DOHH2 (cell line): ENCODE results near the gene UNC5B.

ENCODE experiments used
- H3F3A ChIP-seq: fragments of 200-600 bp; sonication (generic), shearing (Covaris generic); 2 replicates; pipeline ENCODE4 v1.6.0; 2016; ENCODE audit warnings: antibody characterized with exemption, mild to moderate bottlenecking; ENCODE audit not compliant: control insufficient read depth, insufficient read depth
- H3K27ac ChIP-seq: fragments of 200-600 bp; sonication (generic); 2 replicates; pipeline ENCODE4 v1.5.1; 2014; ENCODE audit warnings: low read depth, mild to moderate bottlenecking, low read length, moderate library complexity
- H3K27me3 ChIP-seq: fragments of 200-600 bp; sonication (generic); 2 replicates; pipeline ENCODE4 v1.6.1; 2014; ENCODE audit warnings: mild to moderate bottlenecking, low read length, mixed read lengths; ENCODE audit not compliant: control insufficient read depth
- H3K36me3 ChIP-seq: fragments of 200-600 bp; sonication (generic); 2 replicates; pipeline ENCODE4 v1.6.1; 2014; ENCODE audit warnings: mild to moderate bottlenecking, low read length, moderate library complexity, mixed read lengths; ENCODE audit not compliant: control insufficient read depth
- H3K4me1 ChIP-seq: fragments of 200-600 bp; sonication (generic); 2 replicates; pipeline ENCODE4 v1.6.1; 2014; ENCODE audit warnings: mild to moderate bottlenecking, low read length, mixed read lengths; ENCODE audit not compliant: control insufficient read depth
- H3K4me2 ChIP-seq: fragments of 200-600 bp; sonication (generic); 2 replicates; pipeline ENCODE4 v1.6.0; 2014; ENCODE audit warnings: mild to moderate bottlenecking, low read length, moderate library complexity
- H3K4me3 ChIP-seq: fragments of 200-600 bp; sonication (generic); 2 replicates; pipeline ENCODE4 v1.5.1; 2014; ENCODE audit warnings: mild to moderate bottlenecking, low read length, mixed read lengths
- H3K79me2 ChIP-seq: fragments of 200-600 bp; sonication (generic); 2 replicates; pipeline ENCODE4 v1.6.1; 2014; ENCODE audit warnings: mild to moderate bottlenecking, low read length, mixed read lengths; ENCODE audit not compliant: control insufficient read depth
- H3K9me2 ChIP-seq: fragments of 200-600 bp; sonication (generic); replicated peaks from 2 replicates; pipeline ENCODE4 v1.6.1; 2014; ENCODE audit warnings: mild to moderate bottlenecking, low read length, mixed read lengths; ENCODE audit not compliant: control insufficient read depth
- H3K9me3 ChIP-seq: fragments of 200-600 bp; sonication (generic); 2 replicates; pipeline ENCODE4 v1.6.1; 2014; ENCODE audit warnings: antibody characterized with exemption, low read length, mixed read lengths; ENCODE audit not compliant: control insufficient read depth, insufficient read depth
- H4K20me1 ChIP-seq: fragments of 200-600 bp; sonication (generic); 2 replicates; pipeline ENCODE4 v1.6.0; 2014; ENCODE audit warnings: low read depth, mild to moderate bottlenecking, antibody characterized with exemption, low read length, moderate library complexity; ENCODE audit not compliant: control insufficient read depth, insufficient read depth
- EZH2phosphoT487 ChIP-seq: fragments of 200-600 bp; sonication (generic); IDR thresholded peaks from 2 replicates; pipeline ENCODE4 v1.6.1; 2017; ENCODE audit warnings: borderline replicate concordance, mild to moderate bottlenecking, antibody characterized with exemption, low read length, moderate library complexity, mixed read lengths
- TF ChIP-seq, protein P1 (sequence below): fragments of 200-600 bp; sonication (generic); IDR thresholded peaks from one replicate; pipeline ENCODE4 v1.5.1; 2014; ENCODE audit warnings: antibody characterized with exemption, mild to moderate bottlenecking, low read depth, low read length; ENCODE audit not compliant: poor library complexity, severe bottlenecking

Gene UNC5B

DNA sequence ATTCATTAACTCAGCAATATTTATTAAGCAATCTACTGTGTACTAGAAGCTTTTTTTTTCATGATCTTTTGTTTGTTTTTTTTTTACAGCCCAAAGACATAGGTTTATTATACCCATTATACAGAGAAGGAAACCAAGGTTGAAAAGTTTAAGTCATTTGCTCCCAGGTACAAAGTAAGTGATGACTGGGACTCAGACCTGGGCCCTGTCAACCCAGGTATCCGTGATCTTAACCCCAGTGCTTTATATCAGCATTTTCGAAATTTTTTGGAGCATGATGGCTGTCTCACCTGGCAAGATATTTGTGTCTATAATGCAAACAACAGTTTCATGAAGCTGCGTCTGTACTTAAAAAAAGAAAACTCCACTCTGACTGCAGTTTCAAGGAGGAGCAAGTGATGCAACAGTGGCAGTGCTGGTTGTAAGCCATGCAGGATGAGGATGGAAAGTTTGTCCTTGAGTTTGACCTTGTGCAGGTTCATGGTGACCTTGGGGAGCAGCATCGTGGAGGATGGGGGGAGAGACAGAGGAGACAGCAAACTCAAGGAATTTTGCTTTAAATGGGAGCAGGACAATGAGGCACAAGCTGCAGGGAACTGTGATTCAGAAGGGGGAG lies 118.5 kb downstream of the UNC5B start:
- TF ChIP-seq EZH2phosphoT487: no peak
- TF ChIP-seq, protein P1, sequence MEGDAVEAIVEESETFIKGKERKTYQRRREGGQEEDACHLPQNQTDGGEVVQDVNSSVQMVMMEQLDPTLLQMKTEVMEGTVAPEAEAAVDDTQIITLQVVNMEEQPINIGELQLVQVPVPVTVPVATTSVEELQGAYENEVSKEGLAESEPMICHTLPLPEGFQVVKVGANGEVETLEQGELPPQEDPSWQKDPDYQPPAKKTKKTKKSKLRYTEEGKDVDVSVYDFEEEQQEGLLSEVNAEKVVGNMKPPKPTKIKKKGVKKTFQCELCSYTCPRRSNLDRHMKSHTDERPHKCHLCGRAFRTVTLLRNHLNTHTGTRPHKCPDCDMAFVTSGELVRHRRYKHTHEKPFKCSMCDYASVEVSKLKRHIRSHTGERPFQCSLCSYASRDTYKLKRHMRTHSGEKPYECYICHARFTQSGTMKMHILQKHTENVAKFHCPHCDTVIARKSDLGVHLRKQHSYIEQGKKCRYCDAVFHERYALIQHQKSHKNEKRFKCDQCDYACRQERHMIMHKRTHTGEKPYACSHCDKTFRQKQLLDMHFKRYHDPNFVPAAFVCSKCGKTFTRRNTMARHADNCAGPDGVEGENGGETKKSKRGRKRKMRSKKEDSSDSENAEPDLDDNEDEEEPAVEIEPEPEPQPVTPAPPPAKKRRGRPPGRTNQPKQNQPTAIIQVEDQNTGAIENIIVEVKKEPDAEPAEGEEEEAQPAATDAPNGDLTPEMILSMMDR: no peak
- no peaks in the 10 kb centered on the region for H3K36me3 ChIP-seq
- no peak overlapping the region for H3K27ac ChIP-seq
- no peak overlapping the region for H3K4me3 ChIP-seq
- no peaks in the 10 kb centered on the region for H3K9me3 ChIP-seq
- H3K79me2 ChIP-seq: no peaks in the 10 kb centered on the region
- no peaks in the 10 kb centered on the region for H3K27me3 ChIP-seq
- H3K9me2 ChIP-seq: no peaks in the 10 kb centered on the region
- no peaks in the 10 kb centered on the region for H3F3A ChIP-seq
- no peak overlapping the region for H3K4me2 ChIP-seq
- H4K20me1 ChIP-seq: no peaks in the 10 kb centered on the region
- H3K4me1 ChIP-seq: 0 out of 2 replicates have a peak, but pooled peaks cover 3% of the 10 kb centered on the region

DNA sequence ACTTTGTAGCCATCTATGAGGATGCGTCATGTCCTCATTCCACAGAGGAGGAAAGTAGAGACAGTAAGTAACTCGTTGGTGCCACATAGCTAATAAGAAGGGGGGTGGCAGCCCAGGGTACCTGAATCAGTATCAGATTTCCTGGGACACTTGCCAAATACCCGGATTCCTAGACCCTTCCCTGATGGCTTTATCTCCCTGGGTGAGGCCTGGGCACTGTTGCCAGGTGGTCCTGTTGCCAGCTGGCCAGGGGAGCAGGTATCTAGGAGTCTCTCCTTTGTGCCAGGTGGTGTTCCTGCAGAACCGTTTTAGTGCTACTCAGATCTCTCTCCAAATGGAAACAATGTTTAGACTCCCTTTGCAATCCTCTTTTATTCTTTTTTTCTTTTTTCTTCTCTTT lies 119.4 kb downstream of the UNC5B start:
- Histone ChIP-seq H3K27me3 (no peaks in the 10 kb centered on the region), H4K20me1 (no peaks in the 10 kb centered on the region), H3K4me2 (no peak overlapping the region), H3K79me2 (no peaks in the 10 kb centered on the region), H3K4me1 (0 out of 2 replicates have a peak, but pooled peaks cover 3% of the 10 kb centered on the region), H3K9me2 (no peaks in the 10 kb centered on the region), H3F3A (no peaks in the 10 kb centered on the region), H3K36me3 (no peaks in the 10 kb centered on the region), H3K4me3 (no peak overlapping the region), H3K9me3 (no peaks in the 10 kb centered on the region), H3K27ac (no peak overlapping the region)
- TF ChIP-seq, protein P1: no peak
- no peak for TF ChIP-seq EZH2phosphoT487

DNA sequence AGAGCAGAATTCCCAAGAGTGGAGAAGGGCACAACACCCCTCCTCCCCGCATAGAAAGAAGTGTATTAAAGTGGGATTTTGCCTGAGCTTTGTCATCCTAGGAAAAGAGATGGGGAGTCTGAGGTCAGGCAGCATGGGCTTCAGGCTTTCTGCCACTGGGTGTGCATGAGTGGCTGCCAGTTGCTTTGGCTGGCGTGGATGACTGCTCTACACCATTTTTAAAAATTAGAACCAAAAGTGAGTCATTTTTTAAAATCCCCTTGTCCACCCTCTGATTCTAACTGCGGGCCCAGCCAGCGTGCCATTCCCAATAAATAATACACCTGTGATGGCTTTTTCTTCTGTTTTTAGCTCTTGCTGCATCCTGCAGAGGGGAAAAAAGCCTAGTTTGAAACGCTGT lies 120.1 kb downstream of the UNC5B start:
- no peak for TF ChIP-seq EZH2phosphoT487
- TF ChIP-seq, protein P1: no peak
- H4K20me1 ChIP-seq: no peaks in the 10 kb centered on the region
- no peak overlapping the region for H3K4me3 ChIP-seq
- no peaks in the 10 kb centered on the region for H3K27me3 ChIP-seq
- no peak overlapping the region for H3K27ac ChIP-seq
- no peaks in the 10 kb centered on the region for H3K9me2 ChIP-seq
- no peak overlapping the region for H3K4me2 ChIP-seq
- H3K4me1 ChIP-seq: 0 out of 2 replicates have a peak, but pooled peaks cover 3% of the 10 kb centered on the region
- H3K36me3 ChIP-seq: no peaks in the 10 kb centered on the region
- no peaks in the 10 kb centered on the region for H3K79me2 ChIP-seq
- H3K9me3 ChIP-seq: no peaks in the 10 kb centered on the region
- H3F3A ChIP-seq: no peaks in the 10 kb centered on the region
